ENCODE results near the gene MAP7D3.
"Not testable (repeated sequence)": the region's sequence is repeated elsewhere in the genome, so short reads cannot be mapped to it uniquely, and the experiment has no call there.

The MAP7D3 gene

DNA sequence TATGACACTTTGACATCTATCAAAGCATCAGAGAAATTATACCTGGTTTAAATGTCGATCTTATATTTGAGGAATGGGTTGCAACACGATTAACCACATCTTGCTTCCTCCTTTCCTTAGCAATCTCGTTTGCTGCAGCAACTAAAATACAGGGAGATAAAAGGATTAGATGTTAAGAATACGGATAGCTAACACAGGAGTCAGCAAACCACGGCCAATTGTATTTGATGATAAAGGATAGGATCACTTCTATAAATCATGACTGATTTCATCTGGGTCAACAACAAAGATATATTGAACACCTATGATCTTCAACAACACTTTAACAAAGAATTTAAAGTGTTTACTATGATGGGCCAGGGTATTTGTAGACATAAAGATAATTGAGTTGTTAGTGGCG, 5.0 kb downstream of the MAP7D3 start:
- DNase-seq, result no peak

- DNase-seq, result not testable (repeated sequence)
Observed at GRCh38 chrX:136237849-136238248, 13.4 kb downstream of the MAP7D3 start.

DNA sequence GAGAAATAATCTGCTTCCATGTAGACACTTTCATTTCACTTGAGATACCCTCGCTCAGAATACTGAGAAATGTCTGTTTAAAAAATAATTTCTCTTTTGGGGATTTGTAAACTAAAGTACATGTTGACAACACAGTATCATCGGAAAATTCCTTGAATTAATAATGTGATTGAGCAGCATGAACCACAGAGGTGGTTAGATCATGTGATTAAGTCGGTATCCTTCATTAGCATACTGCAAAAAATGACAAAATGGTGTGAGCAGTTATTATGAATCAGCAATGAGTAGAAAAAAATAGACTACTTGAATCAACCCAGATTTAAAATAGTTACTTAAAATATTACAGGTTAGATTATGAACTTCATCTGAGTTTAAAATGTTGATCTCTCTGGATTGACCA, 14.1 kb downstream of the MAP7D3 start:
- DNase-seq, result no peak

DNA sequence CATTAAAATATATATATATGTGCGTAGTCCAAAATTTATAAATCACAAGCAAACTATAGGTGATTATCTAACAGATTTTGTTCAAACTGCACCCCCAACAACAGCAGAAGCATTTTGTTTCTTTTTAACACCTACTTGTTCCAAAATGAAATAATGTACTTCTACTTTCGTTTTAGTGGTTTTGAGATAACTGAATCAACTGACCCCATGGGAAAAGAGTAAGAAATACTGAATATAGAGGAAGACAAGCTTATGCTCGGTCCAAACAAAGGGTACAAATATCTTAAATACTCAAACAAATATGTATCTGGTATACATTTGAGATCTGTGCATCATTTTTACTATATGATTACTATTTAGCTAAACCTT, 22.4 kb downstream of the MAP7D3 start:
- DNase-seq, result no peak

GRCh38 chrX:136227948-136228838, 23.0 kb downstream of the MAP7D3 start:
- DNase-seq, result peak; percentile 9

DNA sequence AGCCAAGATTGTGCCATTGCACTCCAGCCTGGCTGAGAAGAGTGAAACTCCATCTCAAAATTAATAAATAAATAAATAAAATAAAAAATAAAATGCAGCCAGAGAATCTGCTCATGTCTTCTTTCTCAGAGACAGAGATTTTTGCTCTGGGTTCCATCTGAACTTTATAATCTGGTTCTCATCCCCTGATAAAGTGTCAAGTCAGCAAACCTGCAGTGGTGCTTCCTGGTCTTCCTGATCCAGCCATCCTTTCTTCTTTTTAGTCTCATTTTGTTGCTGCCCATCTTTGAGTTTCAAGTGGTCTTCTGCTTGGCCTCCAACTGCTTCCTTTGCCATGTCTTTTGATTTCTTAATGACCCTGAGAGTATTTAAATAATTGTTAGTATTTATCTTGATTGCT, 24.1 kb downstream of the MAP7D3 start:
- no peak for DNase-seq

- DNase-seq, result no peak
Observed at GRCh38 chrX:136221851-136222513, 29.2 kb downstream of the MAP7D3 start.

DNA sequence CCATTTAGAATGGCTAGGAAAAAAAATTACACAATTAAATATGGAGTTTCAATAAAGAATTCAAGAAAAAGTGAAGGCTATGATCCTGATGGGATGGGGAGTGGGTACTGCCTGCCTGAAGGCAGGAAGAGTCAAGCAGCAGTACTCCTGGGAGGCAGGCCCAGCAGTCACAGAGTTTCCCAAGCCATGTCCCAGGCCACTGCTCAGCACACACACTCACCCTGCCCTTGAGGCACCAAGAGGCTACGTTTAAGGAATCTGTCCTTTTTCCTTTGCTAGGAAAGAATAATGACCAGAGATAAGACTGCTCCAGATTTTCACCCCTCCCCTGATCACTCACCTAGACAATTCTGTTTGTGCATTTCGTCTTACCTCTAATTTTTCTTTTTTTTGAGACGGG, 30.2 kb downstream of the MAP7D3 start:
- DNase-seq, result no peak

- no peak for DNase-seq
Observed at GRCh38 chrX:136220540-136220939, 30.7 kb downstream of the MAP7D3 start.

DNA sequence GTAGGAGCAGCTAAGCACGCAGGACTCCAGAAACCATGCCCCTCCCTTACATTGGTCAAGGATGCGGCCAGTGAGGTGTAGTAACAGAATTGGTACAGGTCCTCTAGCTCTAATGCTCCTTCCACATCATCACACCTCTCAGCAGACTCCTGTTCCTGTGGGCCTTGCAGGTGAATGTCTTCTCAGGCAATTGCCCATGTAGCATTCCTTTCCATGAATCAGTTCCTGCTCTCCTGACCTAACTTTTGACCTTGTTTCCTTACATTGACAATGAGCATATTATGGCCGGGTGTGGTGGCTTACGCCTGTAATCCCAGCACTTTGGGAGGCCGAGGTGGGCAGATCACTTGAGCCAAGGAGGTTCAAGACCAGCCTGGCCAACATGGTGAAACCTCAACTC, 31.3 kb downstream of the MAP7D3 start:
- no peak for DNase-seq

DNA sequence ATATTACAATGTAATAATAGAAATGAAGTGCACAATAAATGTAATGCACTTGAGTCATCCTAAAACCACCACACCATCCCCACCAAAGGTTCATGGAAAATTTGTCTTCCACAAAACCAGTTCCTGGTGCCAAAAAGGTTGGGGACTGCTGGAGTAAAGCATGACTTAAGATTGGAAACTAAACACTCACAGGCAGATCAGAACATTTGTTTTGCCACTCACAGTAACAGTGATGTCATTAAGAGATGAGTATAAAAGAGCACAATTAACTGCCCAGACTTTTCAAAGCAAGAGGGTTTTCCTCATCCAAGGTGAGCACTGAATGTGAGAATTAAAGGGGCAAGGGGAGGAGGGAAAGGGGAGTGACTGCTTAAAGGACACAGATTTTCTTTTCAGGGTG, 35.6 kb downstream of the MAP7D3 start:
- no peak for DNase-seq

- DNase-seq, result no peak
Observed at GRCh38 chrX:136214551-136214950, 36.6 kb downstream of the MAP7D3 start.

GRCh38 chrX:136212557-136213111, 38.6 kb downstream of the MAP7D3 start:
- no peak for DNase-seq

DNA sequence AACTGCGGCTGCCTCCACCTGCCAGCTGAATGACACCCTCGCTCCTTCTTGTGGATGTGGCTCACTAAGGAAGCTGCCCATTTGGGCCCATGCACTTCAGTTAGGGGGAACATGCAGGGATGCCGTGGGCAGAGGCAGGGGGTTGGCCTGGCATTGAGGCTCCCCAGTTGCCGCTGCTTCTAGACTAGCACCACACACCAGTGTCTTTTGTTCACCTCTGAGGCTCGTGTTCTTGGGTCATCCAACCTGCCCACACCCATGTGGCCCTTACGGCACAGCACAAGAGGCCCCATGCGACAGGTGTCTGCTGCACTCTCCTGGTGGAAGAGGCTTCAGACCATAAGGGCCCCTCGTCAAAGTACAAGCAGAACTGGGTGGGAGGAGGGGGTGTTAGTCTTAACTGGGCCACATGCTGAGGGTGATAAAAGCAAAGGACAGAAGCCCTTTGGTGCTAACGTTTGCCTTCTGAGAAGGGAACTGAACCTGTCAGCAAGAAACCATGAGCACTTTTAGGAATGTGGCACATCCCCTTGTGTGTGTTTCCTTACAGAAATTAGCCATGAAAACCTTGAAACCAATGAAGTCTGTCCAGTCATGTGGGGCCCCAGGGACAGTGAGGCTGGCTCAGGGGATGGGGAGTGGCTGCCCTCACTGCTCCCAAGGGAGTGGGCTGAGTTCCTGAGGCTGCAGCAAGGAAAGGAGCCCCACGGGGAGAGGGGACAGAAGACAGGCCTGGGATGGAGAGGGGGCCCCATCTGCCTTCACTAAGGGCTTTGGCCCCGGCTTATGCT, 39.2 kb downstream of the MAP7D3 start:
- DNase-seq, result no peak

- DNase-seq, result no peak
Observed at GRCh38 chrX:136210806-136211205, 40.4 kb downstream of the MAP7D3 start.

GRCh38 chrX:136210243-136210642, 41.0 kb downstream of the MAP7D3 start:
- DNase-seq, result no peak

- no peak for DNase-seq
Observed at GRCh38 chrX:136209751-136210150, 41.4 kb downstream of the MAP7D3 start.

GRCh38 chrX:136209016-136209738, 42.0 kb downstream of the MAP7D3 start:
- no peak for DNase-seq

- DNase-seq, result no peak
Observed at GRCh38 chrX:136207546-136207945, 43.7 kb downstream of the MAP7D3 start.

DNA sequence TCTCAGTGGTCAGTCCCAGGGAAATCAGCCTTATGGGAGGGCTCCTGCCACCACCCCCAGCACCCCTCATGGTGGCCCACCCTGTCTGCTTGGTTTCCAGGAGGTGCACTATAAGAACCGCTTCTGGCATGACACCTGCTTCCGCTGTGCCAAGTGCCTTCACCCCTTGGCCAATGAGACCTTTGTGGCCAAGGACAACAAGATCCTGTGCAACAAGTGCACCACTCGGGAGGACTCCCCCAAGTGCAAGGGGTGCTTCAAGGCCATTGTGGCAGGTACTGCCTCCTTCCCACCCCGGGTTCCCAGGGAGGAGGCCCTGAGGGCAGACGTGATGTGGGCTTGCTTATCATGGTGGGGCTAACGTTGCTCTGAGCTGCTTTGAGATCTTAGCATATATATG, 44.3 kb downstream of the MAP7D3 start:
- no peak for DNase-seq

DNA sequence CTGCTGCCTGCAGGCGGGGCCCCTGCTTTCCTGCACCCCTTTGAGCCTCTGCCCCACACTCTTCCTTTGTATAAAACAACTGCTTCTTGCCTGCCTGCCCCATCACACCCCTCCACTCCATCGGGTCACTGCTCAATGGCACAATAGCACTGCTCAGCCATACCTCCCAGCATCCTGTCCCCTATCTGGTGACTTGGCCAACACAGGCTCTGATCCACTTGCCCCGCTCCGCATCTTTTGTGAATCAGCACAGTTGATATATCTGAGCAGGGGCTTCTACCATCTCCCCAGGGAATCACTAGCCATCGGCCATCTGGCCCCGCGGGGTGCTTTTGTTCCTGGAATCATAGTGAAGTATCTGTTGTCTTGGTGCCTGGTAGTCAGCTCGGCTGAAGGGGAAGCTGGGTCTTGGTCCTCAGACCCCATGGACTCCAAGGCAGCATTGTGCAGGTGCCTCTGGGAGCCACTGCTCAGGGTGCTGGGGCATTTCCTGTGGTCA, 45.3 kb downstream of the MAP7D3 start:
- no peak for DNase-seq

DNA sequence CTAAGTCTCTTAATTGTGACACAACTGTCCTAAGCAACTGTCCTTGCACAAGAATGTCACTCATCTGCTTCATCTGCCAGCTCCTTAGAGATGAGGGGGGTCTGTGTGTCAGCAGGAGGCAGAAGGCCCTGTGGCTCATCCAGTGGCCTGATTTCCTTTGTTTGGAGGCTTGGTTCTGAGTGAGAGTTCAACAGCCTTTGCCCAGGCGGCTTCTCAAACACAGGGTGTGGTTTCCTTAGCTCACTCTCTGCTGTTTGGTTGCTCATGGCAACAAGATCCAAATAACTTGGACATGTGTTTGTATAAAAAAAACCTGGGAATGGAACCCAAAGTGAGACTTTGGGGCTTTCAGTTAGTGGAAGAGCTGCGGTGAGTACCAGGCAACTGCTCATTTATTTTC, 46.6 kb downstream of the MAP7D3 start:
- DNase-seq, result no peak

Measured in KG1 (cell line).